K562 (cell line): Measurements from ENCODE around the gene FAM53C. TPM values are rescaled to one million over a fixed set of nuclear protein-coding genes. Genes with fewer than 3 reads are reported as not detected.
A peak's percentile ranks its signal among the peaks of the same experiment; 100 is the strongest.

Source experiments
- ARID2 ChIP-seq: fragments of 450-650 bp; IDR thresholded peaks from 2 replicates; pipeline ENCODE4 v1.6.1; 2017; ENCODE audit warnings: antibody characterized with exemption, mild to moderate bottlenecking
- BRCA1 ChIP-seq, 2 experiments: fragments of 450-650 bp in 1 of 2; sonication (generic) in 1 of 2; formaldehyde crosslinking in 1 of 2; IDR thresholded peaks; 2 replicates each; pipeline versions ENCODE4 v1.5.0 to v1.6.1; 2017 to 2020; ENCODE audit warnings: mild to moderate bottlenecking in 1 of 2, missing genetic modification reagents in 1 of 2
- SP1 ChIP-seq: sonication (generic); formaldehyde crosslinking; IDR thresholded peaks from 2 replicates; pipeline ENCODE4 v1.8.1; 2022; ENCODE audit warnings: mild to moderate bottlenecking, missing genetic modification reagents
- ZFX ChIP-seq: sonication (generic); formaldehyde crosslinking; IDR thresholded peaks from 2 replicates; pipeline ENCODE4 v1.8.0; 2022; ENCODE audit warnings: mild to moderate bottlenecking, missing genetic modification reagents, moderate library complexity
- ZNF41 ChIP-seq: fragments of 250-450 bp; sonication (Bioruptor Pico); conservative IDR thresholded peaks from 2 replicates; pipeline ENCODE4 v1.4.0; 2020; ENCODE audit warnings: mild to moderate bottlenecking
- ZNF778 ChIP-seq: fragments of 450-650 bp; formaldehyde crosslinking; IDR thresholded peaks from 2 replicates; pipeline ENCODE4 v1.4.0; 2020; ENCODE audit warnings: mild to moderate bottlenecking, moderate library complexity
- polyA plus RNA-seq, 8 experiments: library from polyadenylated mRNA; depleted of rRNA in 4 of 8; stranded (reverse) in 5 of 8; unstranded in 3 of 8; fragments of >200 nt; fragmentation: Nextera tagmentation in 2 of 8; fragmentation: Illumina TruSeq in 1 of 8; extraction: Ambion mirVana in 2 of 8; extraction: Trizol in 1 of 8; gene quantifications; 2 replicates each; pipeline versions ENCODE4 v1.2.1 to v1.2.3, GENCODE V29; 2011 to 2014; ENCODE audit warnings: inconsistent platforms in 1 of 8, missing spikeins in 1 of 8
- total RNA-seq, 7 experiments: library from RNA; depleted of rRNA in 6 of 7; stranded (reverse); fragments of >200 nt in 6 of 7; fragmentation: Illumina TruSeq in 2 of 7; extraction: Trizol in 2 of 7; gene quantifications; 2 replicates each; pipeline versions ENCODE4 v1.2.1 to v1.2.3, GENCODE V29; 2011 to 2021; ENCODE audit warnings: low replicate concordance in 1 of 7
- TF ChIP-seq, protein P1 (sequence below): sonication (generic); formaldehyde crosslinking; IDR thresholded peaks from 2 replicates; pipeline ENCODE4 v1.8.1; 2023; ENCODE audit warnings: missing genetic modification reagents, mild to moderate bottlenecking, borderline replicate concordance
- TF ChIP-seq, protein P2 (sequence below), 2 experiments: fragments of 250-450 bp in 1 of 2; fragments of 450-650 bp in 1 of 2; sonication (Bioruptor Pico) in 1 of 2; IDR thresholded peaks; 2 replicates each; pipeline versions ENCODE4 v1.6.1 to v1.8.0; 2016 to 2021; ENCODE audit warnings: mild to moderate bottlenecking in 2 of 2, moderate library complexity in 2 of 2, missing compliant biosample characterization in 1 of 2, missing genetic modification characterization in 1 of 2
- TF ChIP-seq, protein P3 (sequence below): fragments of 250-450 bp; sonication (Bioruptor Pico); IDR thresholded peaks from 2 replicates; pipeline ENCODE4 v1.5.0; 2020; ENCODE audit warnings: mild to moderate bottlenecking, borderline replicate concordance
- TF ChIP-seq, protein P4 (sequence below): fragments of 450-650 bp; IDR thresholded peaks from 2 replicates; pipeline ENCODE4 v1.6.1; 2017; ENCODE audit warnings: antibody characterized with exemption, mild to moderate bottlenecking

The FAM53C gene
- total and polyA plus RNA-seq, 9 of the 15 experiments (the other 6 are each of a cell fraction or from before 2014, with no cell fraction given), result 9.7 to 38.5 (median 25.2) TPM

DNA sequence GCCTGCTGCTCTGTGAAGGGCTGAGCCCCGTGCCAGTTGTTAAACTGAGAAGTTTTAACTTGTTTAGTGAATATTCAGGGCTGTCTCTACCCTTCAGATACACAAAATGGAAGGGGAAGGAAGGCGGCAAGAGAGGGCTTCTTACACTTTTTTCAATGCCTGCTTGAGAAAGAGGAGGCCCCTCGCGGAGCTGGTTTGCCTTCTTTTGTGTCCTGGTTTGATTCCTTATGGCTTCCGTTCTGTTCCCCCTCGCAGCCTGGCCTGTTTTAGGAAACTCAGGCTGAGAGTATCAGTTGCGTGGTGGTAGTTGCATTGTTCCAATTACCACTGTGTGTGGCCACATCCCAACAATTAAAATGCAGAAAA, 1.0 kb downstream of the FAM53C start (continued):
- TF ChIP-seq, protein P1, sequence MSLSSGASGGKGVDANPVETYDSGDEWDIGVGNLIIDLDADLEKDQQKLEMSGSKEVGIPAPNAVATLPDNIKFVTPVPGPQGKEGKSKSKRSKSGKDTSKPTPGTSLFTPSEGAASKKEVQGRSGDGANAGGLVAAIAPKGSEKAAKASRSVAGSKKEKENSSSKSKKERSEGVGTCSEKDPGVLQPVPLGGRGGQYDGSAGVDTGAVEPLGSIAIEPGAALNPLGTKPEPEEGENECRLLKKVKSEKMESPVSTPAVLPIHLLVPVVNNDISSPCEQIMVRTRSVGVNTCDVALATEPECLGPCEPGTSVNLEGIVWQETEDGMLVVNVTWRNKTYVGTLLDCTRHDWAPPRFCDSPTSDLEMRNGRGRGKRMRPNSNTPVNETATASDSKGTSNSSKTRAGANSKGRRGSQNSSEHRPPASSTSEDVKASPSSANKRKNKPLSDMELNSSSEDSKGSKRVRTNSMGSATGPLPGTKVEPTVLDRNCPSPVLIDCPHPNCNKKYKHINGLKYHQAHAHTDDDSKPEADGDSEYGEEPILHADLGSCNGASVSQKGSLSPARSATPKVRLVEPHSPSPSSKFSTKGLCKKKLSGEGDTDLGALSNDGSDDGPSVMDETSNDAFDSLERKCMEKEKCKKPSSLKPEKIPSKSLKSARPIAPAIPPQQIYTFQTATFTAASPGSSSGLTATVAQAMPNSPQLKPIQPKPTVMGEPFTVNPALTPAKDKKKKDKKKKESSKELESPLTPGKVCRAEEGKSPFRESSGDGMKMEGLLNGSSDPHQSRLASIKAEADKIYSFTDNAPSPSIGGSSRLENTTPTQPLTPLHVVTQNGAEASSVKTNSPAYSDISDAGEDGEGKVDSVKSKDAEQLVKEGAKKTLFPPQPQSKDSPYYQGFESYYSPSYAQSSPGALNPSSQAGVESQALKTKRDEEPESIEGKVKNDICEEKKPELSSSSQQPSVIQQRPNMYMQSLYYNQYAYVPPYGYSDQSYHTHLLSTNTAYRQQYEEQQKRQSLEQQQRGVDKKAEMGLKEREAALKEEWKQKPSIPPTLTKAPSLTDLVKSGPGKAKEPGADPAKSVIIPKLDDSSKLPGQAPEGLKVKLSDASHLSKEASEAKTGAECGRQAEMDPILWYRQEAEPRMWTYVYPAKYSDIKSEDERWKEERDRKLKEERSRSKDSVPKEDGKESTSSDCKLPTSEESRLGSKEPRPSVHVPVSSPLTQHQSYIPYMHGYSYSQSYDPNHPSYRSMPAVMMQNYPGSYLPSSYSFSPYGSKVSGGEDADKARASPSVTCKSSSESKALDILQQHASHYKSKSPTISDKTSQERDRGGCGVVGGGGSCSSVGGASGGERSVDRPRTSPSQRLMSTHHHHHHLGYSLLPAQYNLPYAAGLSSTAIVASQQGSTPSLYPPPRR, result no peak
- TF ChIP-seq, protein P2, sequence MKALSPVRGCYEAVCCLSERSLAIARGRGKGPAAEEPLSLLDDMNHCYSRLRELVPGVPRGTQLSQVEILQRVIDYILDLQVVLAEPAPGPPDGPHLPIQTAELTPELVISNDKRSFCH (CRISPR knock-in tag; IDR thresholded peaks at IDR 0.05), result no peak
- TF ChIP-seq, protein P2 (tag; IDR thresholded peaks at IDR 0.05), result 0 out of 2 replicates have a peak, but pooled peaks have one; percentile 15
- TF ChIP-seq ZNF41, result no peak
- peak; percentile 16; the same call in 1 of the 2 replicates for TF ChIP-seq SP1 (CRISPR knock-in tag)
- TF ChIP-seq ZNF778 (CRISPR knock-in tag), result no peak
- TF ChIP-seq BRCA1 (IDR thresholded peaks at IDR 0.05), result no peak
- 0 out of 2 replicates have a peak, but pooled peaks have one; percentile 59 for TF ChIP-seq BRCA1 (CRISPR knock-in tag; IDR thresholded peaks at IDR 0.05)
- TF ChIP-seq ZFX, result peak; percentile 50; the same call in 1 of the 2 replicates
- TF ChIP-seq, protein P3, sequence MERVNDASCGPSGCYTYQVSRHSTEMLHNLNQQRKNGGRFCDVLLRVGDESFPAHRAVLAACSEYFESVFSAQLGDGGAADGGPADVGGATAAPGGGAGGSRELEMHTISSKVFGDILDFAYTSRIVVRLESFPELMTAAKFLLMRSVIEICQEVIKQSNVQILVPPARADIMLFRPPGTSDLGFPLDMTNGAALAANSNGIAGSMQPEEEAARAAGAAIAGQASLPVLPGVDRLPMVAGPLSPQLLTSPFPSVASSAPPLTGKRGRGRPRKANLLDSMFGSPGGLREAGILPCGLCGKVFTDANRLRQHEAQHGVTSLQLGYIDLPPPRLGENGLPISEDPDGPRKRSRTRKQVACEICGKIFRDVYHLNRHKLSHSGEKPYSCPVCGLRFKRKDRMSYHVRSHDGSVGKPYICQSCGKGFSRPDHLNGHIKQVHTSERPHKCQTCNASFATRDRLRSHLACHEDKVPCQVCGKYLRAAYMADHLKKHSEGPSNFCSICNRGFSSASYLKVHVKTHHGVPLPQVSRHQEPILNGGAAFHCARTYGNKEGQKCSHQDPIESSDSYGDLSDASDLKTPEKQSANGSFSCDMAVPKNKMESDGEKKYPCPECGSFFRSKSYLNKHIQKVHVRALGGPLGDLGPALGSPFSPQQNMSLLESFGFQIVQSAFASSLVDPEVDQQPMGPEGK (CRISPR knock-in tag), result no peak
- TF ChIP-seq ARID2, result 0 out of 2 replicates have a peak, but pooled peaks have one; percentile 8
- TF ChIP-seq, protein P4, sequence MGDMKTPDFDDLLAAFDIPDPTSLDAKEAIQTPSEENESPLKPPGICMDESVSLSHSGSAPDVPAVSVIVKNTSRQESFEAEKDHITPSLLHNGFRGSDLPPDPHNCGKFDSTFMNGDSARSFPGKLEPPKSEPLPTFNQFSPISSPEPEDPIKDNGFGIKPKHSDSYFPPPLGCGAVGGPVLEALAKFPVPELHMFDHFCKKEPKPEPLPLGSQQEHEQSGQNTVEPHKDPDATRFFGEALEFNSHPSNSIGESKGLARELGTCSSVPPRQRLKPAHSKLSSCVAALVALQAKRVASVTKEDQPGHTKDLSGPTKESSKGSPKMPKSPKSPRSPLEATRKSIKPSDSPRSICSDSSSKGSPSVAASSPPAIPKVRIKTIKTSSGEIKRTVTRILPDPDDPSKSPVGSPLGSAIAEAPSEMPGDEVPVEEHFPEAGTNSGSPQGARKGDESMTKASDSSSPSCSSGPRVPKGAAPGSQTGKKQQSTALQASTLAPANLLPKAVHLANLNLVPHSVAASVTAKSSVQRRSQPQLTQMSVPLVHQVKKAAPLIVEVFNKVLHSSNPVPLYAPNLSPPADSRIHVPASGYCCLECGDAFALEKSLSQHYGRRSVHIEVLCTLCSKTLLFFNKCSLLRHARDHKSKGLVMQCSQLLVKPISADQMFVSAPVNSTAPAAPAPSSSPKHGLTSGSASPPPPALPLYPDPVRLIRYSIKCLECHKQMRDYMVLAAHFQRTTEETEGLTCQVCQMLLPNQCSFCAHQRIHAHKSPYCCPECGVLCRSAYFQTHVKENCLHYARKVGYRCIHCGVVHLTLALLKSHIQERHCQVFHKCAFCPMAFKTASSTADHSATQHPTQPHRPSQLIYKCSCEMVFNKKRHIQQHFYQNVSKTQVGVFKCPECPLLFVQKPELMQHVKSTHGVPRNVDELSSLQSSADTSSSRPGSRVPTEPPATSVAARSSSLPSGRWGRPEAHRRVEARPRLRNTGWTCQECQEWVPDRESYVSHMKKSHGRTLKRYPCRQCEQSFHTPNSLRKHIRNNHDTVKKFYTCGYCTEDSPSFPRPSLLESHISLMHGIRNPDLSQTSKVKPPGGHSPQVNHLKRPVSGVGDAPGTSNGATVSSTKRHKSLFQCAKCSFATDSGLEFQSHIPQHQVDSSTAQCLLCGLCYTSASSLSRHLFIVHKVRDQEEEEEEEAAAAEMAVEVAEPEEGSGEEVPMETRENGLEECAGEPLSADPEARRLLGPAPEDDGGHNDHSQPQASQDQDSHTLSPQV, result 0 out of 2 replicates have a peak, but pooled peaks have one; percentile 22
